ENCODE data around the gene GRIK2.

The GRIK2 gene

GRCh38 chr6:101539510-101540245, 146.2 kb downstream of the GRIK2 start:
- peak; percentile 51 for DNase-seq (ENCODE audit: low read depth)

GRCh38 chr6:101541894-101542293, 148.4 kb downstream of the GRIK2 start:
- DNase-seq (ENCODE audit: low read depth) = no peak

DNA sequence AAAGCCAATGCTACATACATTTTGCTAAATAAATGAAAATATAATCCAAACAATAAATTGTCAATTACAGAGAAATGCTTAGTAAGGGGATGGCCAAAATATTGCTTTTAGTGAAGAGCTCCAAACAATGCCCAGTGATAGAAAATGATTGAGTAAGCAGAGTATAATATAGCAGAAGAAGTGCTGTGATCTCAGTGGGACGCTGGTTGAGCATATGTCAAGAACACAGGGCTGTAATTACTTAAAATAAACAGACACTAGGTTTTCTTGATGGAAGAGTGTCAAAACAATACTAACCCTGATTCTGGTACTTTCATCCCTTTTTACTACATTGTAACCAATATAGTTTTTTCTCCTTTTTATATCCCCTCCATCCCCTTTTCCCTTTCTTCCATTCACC, 150.3 kb downstream of the GRIK2 start:
- no peak for DNase-seq (ENCODE audit: low read depth)

DNA sequence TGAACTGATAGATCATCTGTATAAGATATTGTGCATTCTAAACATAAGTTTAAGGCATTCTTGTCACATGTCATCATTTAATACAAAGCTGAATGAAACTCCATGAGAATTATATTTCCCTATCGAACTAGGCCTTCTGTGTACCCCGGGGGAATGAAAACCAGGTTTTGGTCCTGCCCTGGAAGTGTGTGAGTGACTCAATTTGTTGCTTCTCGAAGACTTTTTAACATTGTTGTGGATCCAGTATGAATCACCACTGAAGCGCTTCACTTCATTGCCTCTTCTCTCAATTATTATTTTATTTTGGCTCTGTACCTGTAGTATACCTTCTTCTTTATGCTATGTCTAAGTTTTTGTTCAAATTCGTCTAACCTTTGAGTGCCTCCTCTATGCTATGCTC, 150.8 kb downstream of the GRIK2 start:
- no peak for DNase-seq (ENCODE audit: low read depth)

DNA sequence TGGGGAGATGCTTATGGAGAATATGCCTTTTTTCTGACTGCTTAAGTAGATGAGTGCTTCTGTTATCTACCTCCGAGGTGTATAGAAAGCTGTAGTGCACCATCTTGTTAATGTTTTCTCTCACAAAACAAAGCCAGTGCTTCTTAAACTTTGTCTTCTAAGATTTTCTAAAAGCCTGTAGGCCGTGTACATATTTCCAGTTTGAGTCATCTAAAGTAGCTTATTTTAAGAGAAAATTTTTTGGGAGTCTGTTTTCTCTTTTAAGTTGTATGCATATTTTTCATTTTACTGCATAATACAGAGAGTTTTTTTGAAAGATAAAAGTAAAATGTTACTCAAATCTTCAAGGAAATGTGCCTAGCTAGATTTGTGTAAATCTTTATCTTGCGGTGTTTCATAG, 151.7 kb downstream of the GRIK2 start:
- DNase-seq (ENCODE audit: low read depth) = no peak

DNA sequence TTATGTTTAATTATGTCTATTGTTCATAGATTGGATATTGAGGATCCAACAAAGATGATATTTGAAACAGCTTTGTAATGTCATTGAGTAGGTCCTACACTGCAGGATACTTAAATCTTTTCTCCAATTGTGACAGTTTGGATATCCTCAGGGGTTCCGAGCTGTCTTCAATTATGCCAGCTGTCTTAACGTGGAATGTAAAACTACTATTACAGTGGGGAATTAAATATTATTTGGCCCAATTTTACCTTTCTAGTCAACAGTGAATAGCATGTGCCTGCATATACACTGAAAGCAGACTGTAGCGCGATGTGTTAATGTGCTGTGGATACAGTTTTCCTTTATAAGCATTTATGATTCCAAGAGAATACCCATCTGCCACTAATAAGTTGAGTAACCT, 156.9 kb downstream of the GRIK2 start:
- DNase-seq (ENCODE audit: low read depth) = no peak

- DNase-seq (ENCODE audit: low read depth) = no peak
These were observed 160.7 kb downstream of the GRIK2 start for GRCh38 chr6:101554231-101554630.

- DNase-seq (ENCODE audit: low read depth) = no peak
These were observed 165.2 kb downstream of the GRIK2 start for GRCh38 chr6:101558712-101559111.

DNA sequence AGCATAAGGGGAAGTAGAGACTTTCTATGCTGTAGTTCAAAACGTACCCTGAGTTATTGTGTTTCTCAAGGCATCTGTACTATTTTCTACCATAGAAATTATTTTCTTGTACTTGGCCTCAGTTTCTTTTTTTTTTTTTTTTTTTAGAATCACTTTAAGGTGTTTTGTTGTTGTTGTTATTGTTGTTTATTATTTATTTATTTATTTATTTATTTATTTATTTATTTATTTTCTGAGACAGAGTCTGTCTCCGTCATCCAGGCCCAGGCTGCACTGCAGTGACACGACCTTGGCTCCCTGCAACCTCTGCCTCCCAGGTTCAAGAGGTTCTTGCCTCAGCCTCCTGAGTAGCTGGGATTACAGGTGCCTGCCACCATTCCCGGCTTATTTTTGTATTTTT, 179.1 kb downstream of the GRIK2 start:
- DNase-seq (ENCODE audit: low read depth) = no peak

DNA sequence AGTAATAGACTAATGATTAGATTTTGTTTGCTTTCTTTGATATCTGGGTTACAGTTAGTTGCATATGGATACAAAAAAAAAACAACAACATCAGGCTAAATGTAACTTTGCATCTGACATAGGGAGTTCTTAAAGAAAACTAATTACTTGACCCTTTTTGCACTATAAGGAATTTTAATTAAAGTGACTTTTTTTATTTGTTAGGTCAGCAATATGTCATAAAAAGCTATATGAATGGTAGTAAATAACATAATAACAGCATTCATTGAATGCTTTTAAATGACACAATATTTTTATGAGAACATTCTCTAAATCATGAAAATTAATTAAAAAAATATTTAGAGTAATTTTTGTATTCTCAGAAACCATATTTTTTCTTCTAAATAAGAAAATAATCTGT, 183.6 kb downstream of the GRIK2 start:
- DNase-seq (ENCODE audit: low read depth) = no peak

DNA sequence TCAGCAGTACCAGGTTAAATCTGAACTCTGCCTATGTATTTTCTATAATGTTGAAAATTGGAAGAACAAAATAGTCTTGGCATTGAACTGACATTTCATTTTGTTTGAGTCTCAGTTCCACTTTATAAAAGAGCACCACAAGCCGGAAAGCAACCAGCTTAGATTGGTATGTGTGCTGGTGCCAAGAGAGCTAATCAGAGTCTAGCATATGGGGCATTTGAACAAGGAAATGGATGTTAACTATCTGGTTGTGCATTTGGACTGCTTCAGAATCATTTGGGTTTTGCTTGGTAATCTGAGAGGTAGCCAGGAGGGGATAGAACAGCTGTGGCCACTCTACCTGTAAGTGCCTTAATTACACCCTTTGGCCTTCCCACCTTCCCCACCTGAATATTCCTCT, 184.8 kb downstream of the GRIK2 start:
- DNase-seq (ENCODE audit: low read depth) = no peak

DNA sequence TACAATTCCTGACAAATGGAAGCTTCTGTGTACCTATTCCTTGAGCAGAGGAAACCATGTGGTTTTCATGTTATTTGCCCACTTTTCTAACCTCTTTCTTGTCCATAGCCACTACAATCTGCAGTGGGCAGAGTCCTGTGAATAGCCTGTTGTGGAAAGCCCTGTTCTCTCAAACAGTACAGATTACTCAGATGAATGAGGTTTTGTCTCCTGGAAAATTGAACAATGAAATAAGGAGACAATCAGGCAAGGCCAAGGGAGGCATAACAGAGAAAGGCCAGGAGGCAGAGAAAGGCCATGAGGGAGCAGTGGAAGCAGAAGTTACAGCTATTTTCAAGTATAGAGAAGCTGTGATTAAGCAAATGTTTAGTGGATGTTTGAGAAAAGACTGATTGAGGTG, 189.3 kb downstream of the GRIK2 start:
- DNase-seq (ENCODE audit: low read depth) = no peak

GRCh38 chr6:101585501-101585900, 192.0 kb downstream of the GRIK2 start:
- DNase-seq (ENCODE audit: low read depth) = no peak

DNA sequence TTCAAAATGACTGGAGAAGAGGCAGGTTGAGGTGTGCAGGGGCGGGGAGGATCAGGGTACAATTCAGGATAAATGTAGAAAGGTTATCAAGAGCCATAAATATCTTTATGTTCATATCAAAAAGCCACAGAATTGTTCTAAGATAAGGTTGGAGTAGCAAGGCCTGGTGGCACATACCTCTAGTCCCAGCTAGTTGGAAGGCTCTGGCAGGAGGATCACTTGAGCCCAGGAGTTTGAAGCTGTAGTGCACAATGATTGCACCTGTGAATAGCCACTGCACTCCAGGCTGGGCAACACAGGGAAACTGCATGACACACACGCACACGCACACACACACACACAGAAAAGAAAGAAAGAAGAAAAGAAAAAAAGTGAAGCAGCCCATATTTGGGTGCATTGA, 194.8 kb downstream of the GRIK2 start:
- DNase-seq (ENCODE audit: low read depth) = no peak

- DNase-seq (ENCODE audit: low read depth) = no peak
These were observed 201.8 kb downstream of the GRIK2 start for GRCh38 chr6:101595276-101595675.

DNA sequence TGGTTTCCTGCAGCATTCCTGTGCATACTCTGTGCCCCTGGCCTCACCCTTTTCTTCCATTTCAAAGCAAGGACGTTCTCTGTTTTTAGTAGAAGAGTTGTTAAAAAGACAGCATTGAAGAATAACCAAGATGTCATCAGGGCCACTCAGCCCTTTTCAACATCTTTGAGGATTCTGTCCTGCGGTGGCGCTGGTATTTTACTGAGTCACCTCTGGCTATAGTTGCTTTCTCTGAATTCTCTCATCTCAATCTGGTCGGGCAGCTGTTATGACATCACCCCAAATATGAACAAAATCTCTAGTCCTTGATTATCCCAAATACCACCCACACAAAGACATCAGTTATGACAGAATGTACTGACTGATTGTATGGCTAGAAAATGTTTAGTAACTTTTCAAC, 204.2 kb downstream of the GRIK2 start:
- DNase-seq (ENCODE audit: low read depth) = peak; percentile 47

DNA sequence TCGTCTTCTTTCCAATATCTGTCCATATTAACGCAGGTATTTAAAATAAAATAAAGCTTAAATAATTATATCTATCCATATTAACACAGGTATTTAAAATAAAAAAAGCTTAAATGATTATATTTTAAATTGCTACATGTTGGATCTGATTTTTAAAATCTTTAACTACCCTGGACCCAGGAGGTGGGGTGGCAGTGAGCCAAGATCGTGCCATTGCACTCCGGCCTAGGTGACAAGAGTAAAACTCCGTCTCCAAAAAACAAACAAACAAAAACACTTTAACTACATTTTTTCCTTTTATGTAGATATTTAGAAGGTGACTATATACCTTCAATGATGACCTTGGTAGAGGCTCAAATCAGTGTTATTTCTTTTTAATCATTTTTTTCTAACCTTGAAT, 211.9 kb downstream of the GRIK2 start:
- no peak for DNase-seq (ENCODE audit: low read depth)

DNA sequence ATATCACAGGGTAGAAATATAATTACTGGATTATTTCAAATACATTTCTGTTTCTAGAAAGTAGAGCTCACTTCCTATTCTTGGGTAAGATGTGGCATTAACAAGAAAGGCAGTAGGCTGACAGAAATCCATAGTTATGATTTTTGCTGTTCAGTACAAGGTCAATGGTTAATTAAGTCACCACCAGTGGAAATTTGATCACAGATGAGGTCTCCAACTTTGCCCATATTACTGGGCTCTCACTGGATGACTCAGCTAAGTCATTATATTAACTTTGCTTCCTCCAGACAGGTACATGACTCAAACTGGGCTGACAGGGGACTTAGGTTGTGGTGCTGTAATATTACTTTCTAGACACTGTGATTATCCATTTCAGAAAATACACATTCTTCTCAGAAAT, 212.4 kb downstream of the GRIK2 start:
- DNase-seq (ENCODE audit: low read depth) = no peak

DNA sequence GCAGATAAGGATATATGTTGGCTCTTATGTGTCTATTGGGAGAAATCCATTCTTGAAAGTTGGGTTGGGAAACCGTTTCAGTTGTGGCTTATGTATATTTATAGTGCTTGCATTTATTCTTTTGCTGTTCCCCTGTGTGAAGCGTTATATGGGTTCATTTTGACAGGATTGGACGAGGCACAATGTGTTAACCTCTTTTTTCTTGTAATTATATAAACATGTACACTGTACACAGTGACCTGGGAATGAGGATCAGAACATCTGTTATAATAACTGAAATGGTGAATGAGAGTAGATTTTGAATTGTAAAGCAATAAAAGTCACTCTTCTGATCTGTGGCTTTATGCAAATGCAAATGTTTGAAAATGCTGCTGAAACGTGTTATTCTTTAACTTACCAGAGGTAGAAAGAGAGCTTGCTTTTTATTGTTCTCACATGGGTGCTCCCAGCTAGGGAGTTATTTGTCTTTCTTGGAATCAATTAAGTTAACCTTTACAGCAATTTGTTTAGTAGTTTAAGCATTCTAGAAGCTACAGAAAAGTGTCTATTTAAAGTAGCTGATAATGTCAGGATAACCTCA, 213.7 kb downstream of the GRIK2 start:
- DNase-seq (ENCODE audit: low read depth) = no peak

DNA sequence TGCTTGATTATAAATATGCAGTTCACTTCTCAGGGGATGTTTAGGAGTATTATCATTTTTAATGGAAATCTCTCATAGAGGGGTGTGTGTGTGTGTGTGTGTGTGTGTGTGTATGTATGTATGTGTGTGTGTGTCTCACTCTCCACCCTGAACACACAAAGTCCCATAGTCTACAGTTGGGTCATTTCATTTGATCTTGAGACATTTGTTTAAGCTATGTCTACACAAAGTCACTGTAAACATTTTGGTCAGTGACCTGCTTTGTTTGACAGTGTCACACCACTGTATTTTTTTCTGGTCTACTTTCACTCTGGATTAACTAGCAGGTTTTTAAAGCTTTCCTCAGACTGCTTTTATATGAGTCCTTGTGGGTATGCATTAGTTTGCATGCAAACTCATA, 215.2 kb downstream of the GRIK2 start:
- DNase-seq (ENCODE audit: low read depth) = no peak

DNA sequence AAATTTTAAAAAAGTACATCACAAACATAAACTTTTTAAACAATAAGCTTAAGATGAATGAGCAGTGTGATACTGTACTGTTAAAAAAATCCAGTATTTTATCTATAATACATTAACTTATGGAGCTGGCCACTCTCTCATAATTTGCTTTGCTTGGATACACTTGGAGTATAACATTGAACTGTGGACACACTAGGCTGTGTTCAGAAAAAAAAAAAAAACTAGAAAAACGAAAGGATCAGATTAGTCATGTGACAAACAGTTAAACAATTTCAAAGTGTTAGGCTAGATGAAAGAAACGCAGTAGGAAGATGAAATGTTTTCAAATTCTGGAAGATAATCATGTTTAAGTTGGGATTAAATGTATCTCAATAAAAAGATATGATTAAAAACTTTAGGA, 220.0 kb downstream of the GRIK2 start:
- DNase-seq (ENCODE audit: low read depth) = no peak

- no peak for DNase-seq (ENCODE audit: low read depth)
These were observed 221.3 kb downstream of the GRIK2 start for GRCh38 chr6:101614774-101615173.

- DNase-seq (ENCODE audit: low read depth) = no peak
These were observed 232.8 kb downstream of the GRIK2 start for GRCh38 chr6:101626269-101626668.

GRCh38 chr6:101630941-101631340, 237.4 kb downstream of the GRIK2 start:
- no peak for DNase-seq (ENCODE audit: low read depth)

All from HS-27A (cell line).